Effector memory CD4-positive, alpha-beta T cell (primary cell): ENCODE results near the gene PSMD11.

Experiments used
- DNase-seq, 3 donors: peaks; one replicate each; pipeline ENCODE4 v3.0.0-alpha.2; 2020
- H3K27ac ChIP-seq: 2 replicates; pipeline ENCODE4 v1.7.0; 2013; ENCODE audit warnings: mild to moderate bottlenecking, low read length, moderate library complexity; ENCODE audit not compliant: insufficient read depth, poor library complexity, severe bottlenecking
- H3K27me3 ChIP-seq: replicated peaks from 2 replicates; pipeline ENCODE4 v1.7.0; 2013; ENCODE audit warnings: mild to moderate bottlenecking, low read length; ENCODE audit not compliant: insufficient read depth, control insufficient read depth, poor library complexity, severe bottlenecking
- H3K36me3 ChIP-seq: 2 replicates; pipeline ENCODE4 v1.7.0; 2013; ENCODE audit warnings: mild to moderate bottlenecking, low read length, moderate library complexity; ENCODE audit not compliant: control insufficient read depth, insufficient read depth
- H3K4me1 ChIP-seq: 2 replicates; pipeline ENCODE4 v1.7.0; 2013; ENCODE audit warnings: low read length, mild to moderate bottlenecking; ENCODE audit not compliant: control insufficient read depth, insufficient read depth, poor library complexity, severe bottlenecking
- H3K4me3 ChIP-seq: 2 replicates; pipeline ENCODE4 v1.7.0; 2013; ENCODE audit warnings: low read length, low read depth, mild to moderate bottlenecking; ENCODE audit not compliant: insufficient read depth, poor library complexity, severe bottlenecking
- H3K9me3 ChIP-seq: 2 replicates; pipeline ENCODE4 v1.7.0; 2013; ENCODE audit warnings: mild to moderate bottlenecking, low read length, moderate library complexity; ENCODE audit not compliant: control insufficient read depth

PSMD11 gene

DNA sequence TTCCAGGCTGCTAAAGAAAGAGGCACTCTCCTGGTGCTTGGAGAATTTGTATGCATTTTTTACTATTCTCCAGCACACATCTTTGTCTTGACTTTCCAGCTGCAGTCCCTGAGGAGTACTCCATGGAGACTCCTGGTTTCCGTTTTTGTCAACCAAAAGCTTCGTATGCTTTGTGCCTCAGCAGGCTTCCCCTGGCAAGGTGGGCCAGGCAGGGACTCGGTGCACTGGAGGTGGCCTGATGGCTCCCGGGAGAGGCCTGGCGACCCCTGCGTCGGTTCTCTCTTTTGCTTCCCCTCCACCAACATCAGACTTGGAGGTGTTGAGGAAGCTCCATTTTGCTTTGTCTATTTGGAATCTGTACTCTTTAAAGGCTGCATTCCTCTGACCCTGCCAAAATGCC, 66.2 kb downstream of the PSMD11 start:
- DNase-seq, result no peak
- peaks cover 8% of the 10 kb centered on the region for H3K4me1 ChIP-seq
- no peaks in the 10 kb centered on the region for H3K9me3 ChIP-seq
- H3K27ac ChIP-seq, result no peak overlapping the region
- H3K27me3 ChIP-seq, result no peaks in the 10 kb centered on the region
- H3K4me3 ChIP-seq, result no peak overlapping the region
- no peaks in the 10 kb centered on the region for H3K36me3 ChIP-seq

DNA sequence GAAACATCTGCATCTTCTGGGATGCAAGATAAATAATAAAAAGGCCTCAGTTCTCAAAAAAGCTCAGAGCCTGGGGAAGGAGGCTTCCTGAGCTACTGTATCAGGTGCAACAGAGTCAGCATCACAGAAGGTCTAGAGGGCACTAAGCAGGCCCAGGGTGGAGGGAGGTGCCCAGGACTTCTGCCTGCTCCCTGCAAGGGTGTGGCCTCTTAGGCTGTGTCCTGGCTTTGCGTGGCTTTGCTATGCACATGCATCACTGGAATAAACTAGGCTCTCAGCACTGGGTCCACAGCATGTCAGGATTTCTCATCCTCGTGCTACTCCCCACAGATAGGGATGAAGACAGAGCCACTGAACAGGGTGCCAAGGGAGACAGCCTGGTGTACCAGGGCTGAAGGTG, 68.0 kb downstream of the PSMD11 start:
- no peaks in the 10 kb centered on the region for H3K27me3 ChIP-seq
- no peak for DNase-seq
- H3K27ac ChIP-seq, result no peak overlapping the region
- no peak overlapping the region for H3K4me3 ChIP-seq
- H3K9me3 ChIP-seq, result no peaks in the 10 kb centered on the region
- H3K36me3 ChIP-seq, result no peaks in the 10 kb centered on the region
- H3K4me1 ChIP-seq, result peaks cover 13% of the 10 kb centered on the region

DNA sequence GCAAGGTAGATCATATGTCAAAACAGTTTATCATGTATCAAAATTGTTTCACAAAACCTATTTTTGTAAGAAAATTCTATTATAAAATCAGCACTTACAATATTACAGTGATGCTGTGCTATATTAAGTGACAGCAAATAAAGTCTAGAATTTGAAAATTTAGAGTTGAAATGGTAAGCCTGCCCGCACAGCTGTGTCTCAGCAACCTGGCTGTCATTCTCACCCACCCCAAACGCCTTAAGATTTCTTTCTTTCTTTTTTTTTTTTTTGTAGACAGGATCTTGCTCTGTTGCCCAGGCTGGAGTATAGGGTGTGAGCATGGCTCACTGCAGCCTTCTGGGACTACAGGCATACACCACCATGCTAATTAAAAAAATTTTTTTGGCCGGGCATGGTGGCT, 69.3 kb downstream of the PSMD11 start:
- no peaks in the 10 kb centered on the region for H3K9me3 ChIP-seq
- no peaks in the 10 kb centered on the region for H3K36me3 ChIP-seq
- no peak overlapping the region for H3K4me3 ChIP-seq
- H3K4me1 ChIP-seq, result peaks cover 25% of the 10 kb centered on the region
- DNase-seq, result no peak
- no peak overlapping the region for H3K27ac ChIP-seq
- no peaks in the 10 kb centered on the region for H3K27me3 ChIP-seq

DNA sequence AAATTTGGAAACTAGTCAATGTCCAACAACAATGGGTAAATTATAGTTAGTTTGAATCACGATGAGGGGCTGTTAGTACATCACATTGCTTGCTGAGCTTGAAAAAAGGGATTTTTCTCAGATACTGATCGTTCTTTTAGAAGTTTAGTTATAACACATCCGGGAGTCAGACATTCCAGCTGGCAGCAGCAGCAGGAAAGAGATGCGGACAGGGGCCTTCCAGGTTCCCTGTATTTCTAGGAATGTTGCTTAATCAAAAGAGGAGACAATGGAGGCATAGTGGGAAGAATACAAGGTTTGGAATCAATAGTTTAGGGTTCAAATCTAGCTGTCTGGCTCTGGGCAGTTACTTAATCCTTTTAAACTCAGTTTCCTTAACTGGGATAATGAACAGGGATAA, 70.3 kb downstream of the PSMD11 start:
- Histone ChIP-seq H3K9me3 (no peaks in the 10 kb centered on the region), H3K4me1 (peaks cover 32% of the 10 kb centered on the region), H3K4me3 (no peak overlapping the region), H3K27me3 (no peaks in the 10 kb centered on the region), H3K27ac (no peak overlapping the region), H3K36me3 (no peaks in the 10 kb centered on the region)
- no peak for DNase-seq

DNA sequence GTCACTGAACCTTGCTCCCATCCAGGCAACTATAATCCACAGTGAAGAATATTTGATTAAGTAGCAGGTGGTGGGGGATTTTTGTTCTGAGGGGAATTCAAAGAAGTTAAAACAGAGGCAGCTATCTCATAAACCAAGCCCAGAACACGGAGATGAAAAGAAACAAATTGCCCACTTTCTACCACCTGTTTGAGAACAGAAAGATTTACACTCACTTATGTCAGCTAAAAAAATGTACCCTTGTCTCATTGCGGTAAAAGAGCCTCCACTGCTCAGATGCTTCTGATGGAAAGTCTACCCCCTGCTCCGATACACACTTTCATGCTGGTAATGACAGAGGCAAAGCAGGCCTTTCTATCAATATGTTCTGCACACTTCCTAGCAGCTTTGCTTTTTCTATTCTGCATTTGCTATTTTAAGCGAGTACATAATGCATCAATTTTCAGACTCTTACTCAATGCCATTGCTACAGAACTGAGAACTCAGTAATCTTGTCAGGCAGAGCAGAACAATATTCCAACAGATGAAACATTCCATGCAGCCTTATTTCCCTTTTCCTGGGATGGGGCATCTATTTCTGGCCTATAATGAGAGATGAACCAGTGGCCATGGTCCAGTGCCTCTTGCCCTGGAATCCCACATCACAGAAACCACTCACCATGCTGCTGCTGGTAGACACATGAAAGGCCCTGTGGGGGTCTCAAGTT, 71.5 kb downstream of the PSMD11 start:
- Histone ChIP-seq H3K27ac (no peak overlapping the region), H3K4me1 (peaks cover 45% of the 10 kb centered on the region), H3K4me3 (no peak overlapping the region), H3K9me3 (no peaks in the 10 kb centered on the region), H3K36me3 (no peaks in the 10 kb centered on the region), H3K27me3 (no peaks in the 10 kb centered on the region)
- no peak for DNase-seq

GRCh38 chr17:32516450-32516849, 72.1 kb downstream of the PSMD11 start:
- no peaks in the 10 kb centered on the region for H3K36me3 ChIP-seq
- H3K9me3 ChIP-seq, result no peaks in the 10 kb centered on the region
- no peak for DNase-seq
- H3K4me3 ChIP-seq, result no peak overlapping the region
- H3K4me1 ChIP-seq, result peaks cover 48% of the 10 kb centered on the region
- H3K27ac ChIP-seq, result no peak overlapping the region
- H3K27me3 ChIP-seq, result no peaks in the 10 kb centered on the region

GRCh38 chr17:32516940-32517701, 72.8 kb downstream of the PSMD11 start:
- Histone ChIP-seq H3K4me3 (no peak overlapping the region), H3K9me3 (no peaks in the 10 kb centered on the region), H3K36me3 (no peaks in the 10 kb centered on the region), H3K27ac (peak overlapping the region; percentile 33), H3K4me1 (peaks cover 48% of the 10 kb centered on the region), H3K27me3 (no peaks in the 10 kb centered on the region)
- no peak for DNase-seq

DNA sequence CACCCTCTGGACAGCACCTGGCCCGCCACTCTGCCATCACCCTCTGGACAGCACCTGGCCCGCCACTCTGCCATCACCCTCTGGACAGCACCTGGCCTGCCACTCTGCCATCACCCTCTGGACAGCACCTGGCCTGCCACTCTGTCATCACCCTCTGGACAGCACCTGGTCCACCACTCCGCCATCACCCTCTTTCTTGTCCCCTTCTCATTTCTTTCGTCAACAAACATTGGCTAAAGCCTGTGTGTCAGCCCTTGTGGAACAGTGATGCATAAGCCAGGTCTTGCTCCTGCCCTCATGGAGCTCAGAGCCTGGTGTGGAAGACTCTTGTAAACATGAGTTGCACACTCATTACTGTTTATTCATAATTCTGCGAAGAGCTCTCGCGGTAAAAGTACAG, 73.7 kb downstream of the PSMD11 start:
- peak overlapping the region; percentile 33 for H3K27ac ChIP-seq
- H3K27me3 ChIP-seq, result no peaks in the 10 kb centered on the region
- DNase-seq, result no peak
- H3K9me3 ChIP-seq, result no peaks in the 10 kb centered on the region
- peaks cover 48% of the 10 kb centered on the region for H3K4me1 ChIP-seq
- no peak overlapping the region for H3K4me3 ChIP-seq
- H3K36me3 ChIP-seq, result no peaks in the 10 kb centered on the region

GRCh38 chr17:32518646-32519227, 74.4 kb downstream of the PSMD11 start:
- Histone ChIP-seq H3K27ac (peak overlapping the region; percentile 69), H3K27me3 (no peaks in the 10 kb centered on the region), H3K9me3 (no peaks in the 10 kb centered on the region), H3K4me1 (peaks cover 48% of the 10 kb centered on the region), H3K4me3 (peak overlapping the region; percentile 47), H3K36me3 (no peaks in the 10 kb centered on the region)
- no peak for DNase-seq
